Fibroblast of skin of right quadriceps (primary cell): ENCODE data around the gene FILIP1L.

ENCODE experiments used
- DNase-seq: peaks from one replicate; pipeline ENCODE4 v3.0.0-alpha.2; 2013

The FILIP1L gene

DNA sequence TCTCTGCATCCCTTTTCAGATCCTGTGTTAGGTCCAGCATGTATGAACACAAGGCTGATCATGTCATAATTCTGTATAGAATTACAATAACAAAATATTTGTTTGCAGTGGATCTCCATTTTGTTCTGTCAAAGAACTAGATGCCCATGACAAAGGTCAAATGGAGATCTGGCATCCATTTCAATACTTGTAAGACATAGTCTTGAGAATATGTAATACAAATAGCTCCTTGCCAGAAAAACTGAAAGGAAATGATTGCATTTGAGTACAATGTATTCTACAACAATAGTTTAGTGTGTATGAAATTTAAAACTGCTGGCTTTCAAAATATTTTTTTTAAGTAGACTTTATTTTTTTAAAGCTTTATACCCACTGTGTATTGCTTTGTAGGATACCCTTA is 195.6 kb downstream of the FILIP1L start:
- DNase-seq = no peak

DNA sequence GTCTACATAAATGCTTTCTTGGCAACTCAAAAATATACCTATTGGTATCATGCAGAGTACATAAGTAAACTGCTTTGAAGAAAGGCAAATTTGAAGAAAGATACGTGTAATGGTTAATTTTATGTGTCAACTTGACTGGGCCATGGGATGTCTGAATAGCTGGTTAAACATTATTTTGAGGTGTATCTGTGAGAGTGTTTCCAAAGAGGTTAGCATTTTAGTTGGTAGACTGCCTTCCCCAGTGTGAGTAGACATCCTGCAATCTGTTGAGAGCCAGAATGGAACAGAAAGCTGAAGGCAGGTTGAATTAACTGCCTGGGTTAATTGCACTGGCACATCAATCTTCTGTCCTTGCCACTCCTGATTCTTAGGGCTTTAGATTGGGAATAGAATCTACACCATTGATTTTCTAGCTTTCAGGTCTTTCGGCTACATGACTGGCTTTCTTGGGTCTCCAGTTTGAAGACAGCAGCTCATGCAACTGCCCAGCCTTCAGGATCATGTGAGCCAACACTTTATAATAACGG is 198.3 kb downstream of the FILIP1L start:
- DNase-seq = no peak

DNA sequence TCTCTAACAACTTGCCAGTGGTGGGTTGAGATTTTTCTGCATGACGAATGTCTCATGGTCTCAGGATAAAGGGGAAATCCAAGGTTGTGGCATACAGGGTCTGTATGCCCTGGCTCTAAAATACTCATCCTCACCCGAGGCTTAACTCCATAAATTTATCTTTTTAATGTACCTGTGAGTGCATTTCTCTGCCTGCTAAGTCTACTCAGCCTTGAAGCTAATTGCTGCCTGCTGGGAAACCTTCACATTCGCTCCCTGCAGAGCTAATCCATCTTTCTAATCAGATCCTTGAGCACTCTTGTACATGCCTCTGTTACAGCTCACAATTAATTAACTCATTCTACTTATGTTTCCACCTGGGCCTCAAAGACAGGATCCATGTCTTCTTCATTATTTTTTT is 202.9 kb downstream of the FILIP1L start:
- no peak for DNase-seq

DNA sequence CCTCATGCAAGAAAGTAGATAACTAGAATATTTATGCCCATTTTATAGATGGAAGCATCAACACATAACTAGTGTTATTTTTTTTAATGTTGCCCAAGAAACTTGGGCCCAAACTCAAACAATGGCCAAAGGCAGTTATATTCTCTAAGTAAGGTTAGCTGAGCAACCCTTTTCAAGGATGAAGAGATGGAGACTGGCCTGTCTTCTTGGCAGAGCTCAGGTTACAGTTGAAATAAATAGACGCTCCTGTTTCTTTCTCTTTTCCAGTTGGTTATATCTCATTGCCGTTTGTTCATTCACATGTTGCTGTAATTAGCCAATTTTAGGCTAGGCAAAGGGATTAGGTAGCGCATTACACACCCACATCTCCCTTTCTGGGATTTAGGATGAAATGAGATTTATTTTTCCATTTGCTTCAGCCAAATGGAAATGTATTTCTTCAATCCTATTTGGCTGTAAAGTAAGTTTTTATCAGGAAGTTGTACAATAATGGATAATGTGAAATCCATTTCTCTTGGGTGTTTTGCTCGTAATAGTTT is 203.5 kb downstream of the FILIP1L start:
- no peak for DNase-seq

DNA sequence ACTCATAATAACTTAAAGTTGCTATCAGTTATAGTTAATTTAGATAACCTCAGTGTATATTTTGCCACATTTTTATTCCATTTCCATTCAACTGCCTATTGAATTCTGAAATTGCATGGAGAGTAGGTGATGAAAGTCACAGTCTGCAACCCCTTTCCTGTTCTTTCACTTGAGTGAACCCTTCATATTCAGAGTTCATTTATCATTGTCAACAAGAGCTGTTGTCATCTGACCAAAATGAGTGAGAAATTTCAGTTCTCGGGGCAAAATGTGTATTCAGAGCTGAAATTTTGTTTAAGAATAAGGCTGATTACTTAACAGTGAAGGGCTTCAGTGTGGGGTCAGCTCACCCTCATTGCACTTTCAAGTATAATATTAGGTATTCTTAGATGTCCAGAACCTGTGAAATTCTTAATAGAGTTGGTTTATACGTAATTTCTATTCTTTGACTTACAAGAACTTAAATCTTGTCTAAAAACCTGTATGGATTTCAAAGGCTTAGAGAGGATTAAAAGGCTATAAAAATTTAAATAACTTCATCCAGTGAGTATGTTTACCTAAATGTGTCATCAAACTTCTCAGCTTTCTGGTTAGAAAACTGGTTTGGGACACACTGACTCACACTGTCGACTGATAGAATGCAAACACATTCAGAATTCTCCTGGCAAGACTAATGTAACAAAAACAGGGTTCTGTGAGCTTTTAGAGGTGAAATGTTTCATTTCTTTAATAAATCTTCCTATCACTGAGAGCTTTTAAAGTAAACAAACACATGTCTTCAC is 204.4 kb downstream of the FILIP1L start:
- peak; percentile 88 for DNase-seq

DNA sequence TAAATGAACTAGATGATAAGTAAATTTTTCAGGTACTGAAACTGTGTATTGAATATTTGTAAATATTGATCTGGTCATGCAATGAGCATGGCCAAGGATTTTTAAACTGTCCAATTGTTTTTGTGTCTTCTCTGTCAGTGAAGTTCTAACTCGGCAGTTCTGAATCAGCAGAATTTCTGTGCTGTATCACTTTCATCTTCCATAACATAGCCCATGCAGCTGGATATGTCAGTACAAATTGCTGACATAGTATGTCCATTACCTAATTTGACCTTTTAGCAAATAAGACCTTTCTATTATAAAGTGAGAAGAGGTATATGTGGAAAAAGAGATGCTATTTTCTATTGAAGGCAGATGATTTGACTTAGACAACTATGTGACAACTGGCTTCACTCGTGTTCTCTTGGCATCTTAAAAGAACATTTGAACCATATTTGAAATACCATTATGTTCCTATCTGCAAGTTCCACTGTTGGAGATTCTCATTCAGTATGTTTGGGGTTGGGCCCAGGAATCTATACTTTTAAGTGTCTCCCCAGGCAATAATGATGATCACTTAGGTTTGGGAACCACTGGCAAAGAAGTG is 206.2 kb downstream of the FILIP1L start:
- DNase-seq = no peak

DNA sequence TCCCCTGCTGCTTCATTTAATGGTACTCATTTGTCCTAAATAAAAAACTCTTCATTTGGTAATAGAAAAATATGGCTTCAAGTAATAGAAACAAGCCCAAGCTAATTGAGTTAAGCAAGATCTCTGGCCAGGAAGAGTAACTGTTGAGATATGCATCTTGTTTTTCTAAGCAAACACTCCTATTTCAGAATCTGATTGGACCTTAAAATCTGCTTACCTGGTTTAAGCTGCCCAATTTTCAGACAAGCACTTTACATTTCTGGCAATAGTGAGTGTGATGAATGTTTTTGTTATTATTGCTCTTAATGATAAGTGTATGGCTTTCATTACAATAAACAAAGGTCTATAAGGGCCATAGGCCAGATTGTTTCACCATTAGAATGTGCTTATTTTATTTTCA is 210.4 kb downstream of the FILIP1L start:
- no peak for DNase-seq

DNA sequence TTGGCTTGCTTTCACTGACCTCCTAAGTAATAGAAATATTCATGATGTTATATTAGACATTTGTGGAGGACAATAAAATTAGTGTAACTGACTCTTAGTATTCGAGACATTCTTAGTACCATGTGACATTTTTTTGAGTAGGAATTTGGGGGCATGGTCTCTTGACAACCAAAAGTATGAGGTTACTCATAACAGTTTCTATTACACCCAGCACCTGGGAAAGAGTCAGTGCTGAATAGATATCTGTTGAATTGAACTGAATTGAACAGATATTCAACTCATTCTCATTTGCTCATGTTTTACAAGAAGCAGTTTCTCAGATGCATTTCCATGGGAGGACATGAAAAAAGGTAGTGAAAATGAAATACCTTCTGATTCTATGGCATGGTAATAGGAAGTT is 212.2 kb downstream of the FILIP1L start:
- peak; percentile 48 for DNase-seq

DNA sequence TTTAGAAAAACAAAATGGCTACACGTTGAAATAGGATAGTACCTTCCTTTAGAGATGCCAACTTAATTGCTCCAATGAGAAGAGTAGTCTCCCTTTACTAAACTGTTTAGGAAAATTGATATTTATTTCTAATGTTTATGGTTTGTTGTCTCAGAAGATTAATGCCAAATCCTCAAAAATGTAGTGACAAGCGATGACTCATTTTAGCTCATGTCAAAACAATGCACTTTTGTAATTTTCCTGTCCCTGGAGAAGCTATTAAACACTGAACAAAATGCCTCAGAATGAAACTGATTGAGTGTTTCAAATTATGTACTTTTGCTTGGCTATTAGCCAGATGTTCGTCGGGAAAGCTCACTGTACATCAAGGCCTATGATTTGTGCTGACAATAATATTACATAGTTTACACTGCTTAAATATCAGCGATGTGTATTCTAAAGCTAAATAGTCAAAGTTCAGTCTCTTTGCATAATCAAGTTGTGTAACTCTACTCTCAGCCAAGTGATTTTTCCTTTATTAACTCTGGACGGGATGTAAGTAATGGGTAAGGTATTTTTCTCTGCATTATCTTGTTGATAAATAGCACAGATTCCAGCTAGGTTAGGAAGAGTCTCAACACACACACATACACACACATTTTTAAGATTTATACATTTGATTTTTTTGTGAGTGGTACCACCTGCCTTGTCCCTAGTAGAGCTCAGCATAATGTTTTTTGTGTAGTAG is 212.9 kb downstream of the FILIP1L start:
- DNase-seq = peak; percentile 98

DNA sequence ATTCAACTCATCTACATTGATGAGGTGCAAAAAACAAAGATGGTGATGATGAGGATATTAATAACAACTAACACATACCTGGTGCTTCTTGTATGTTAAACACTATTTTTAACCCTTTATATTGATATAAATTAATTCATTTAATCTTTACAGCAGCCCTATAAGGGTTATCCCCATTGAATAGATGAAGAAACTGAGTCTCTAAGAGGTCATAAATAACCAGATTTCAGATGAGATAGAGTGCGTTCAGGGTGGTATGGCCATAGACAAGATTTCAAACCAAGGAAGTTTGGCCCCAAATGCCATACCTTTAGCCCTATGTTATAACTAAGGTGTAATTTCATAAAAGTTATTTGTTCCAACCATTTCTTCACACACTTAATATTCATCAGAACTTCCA is 214.1 kb downstream of the FILIP1L start:
- DNase-seq = no peak

DNA sequence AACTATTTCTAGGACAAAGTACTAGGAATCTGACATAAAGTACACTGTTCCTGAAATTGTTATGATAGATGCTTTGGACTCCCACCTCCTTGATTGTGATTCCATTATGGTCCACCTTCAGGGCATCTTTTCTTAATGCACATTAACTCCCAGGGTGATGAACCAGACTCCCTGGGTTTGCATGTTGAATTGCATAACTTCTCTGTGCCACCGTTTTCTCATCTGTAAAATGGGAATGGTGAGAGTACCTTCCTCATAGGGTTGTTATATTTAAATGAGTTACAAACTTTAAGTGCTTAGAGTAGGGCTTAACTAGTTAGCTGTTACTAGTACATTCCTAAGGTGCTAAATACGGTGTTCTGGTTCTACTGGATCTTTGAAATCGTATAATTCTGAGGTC is 214.7 kb downstream of the FILIP1L start:
- DNase-seq = no peak

DNA sequence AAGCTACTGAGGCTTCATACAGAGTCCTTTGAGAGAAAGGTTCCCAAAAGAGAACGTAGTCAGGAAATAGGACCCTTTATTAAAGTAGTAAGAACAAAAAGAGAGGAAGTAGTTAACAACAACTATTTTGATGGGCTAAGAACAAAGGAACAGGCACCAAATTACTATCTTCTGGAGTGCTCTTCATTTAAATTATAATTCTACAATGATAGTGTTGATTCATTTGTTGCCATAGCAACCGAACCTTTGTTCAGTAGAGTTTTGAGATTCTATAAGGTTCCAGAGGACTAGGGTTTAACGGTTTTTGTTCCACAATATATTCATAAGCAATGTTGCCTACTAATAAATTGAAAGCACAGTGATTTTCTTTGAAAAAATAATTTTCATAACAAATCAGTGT is 217.8 kb downstream of the FILIP1L start:
- DNase-seq = no peak

DNA sequence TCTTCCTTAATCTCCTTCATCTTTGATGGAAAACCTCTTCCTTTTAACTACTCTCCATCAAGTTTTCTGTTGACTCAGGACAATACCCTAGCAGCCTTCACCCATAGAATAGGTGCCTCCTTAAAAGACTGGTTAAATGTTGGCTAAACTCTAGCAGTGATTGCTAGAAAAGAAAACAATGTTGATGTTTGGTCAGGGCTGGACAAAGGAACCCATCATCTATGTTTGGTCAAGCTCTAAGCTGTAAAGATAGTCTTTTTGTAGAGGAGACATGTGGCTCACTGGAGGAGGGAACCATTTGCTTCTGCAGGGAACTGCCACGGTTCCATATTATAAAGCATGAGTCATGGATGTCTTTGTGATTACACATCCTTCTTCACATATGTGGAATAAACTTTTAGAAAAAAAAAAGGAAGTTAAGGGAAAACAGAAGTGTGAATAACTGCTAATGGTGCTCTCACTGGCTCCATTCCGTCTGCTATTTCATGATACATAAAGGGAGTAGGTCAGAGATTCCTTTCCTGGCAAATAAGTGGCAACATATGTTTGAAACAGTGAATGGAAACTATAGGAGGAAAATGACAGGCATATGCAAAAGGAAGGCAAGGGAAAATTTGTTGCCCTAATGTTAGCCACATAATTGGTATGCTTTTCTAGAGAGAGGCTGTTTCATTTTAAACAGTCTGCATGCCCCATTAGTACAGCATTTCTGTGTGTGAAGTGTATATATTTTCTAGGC is 218.4 kb downstream of the FILIP1L start:
- DNase-seq = peak; percentile 99

DNA sequence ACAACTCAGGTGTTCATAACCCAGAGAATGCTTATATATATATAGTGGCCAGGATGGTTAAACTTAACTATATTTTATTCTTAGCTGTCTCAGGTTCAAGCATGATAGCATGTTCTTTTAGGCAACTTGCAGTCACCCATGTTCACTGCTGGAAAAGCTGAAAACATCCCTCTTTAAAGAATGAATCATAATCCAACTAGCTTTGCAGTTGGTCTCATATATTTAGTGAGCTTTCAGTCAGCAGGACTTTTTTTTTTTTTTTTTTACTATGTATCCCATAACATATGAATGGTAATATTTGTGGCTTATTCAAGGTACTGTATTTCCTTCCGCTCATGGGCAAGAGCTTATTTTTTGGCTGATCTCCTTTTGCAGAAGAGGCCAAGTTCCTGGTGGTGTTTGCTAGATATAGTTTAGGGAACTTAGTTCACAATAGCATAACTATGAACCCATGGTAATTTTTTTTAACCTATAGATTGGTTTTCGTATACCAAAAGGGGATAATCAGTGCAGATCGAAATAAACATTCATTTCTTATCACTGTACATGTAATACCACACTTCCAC is 219.1 kb downstream of the FILIP1L start:
- peak; percentile 69 for DNase-seq

DNA sequence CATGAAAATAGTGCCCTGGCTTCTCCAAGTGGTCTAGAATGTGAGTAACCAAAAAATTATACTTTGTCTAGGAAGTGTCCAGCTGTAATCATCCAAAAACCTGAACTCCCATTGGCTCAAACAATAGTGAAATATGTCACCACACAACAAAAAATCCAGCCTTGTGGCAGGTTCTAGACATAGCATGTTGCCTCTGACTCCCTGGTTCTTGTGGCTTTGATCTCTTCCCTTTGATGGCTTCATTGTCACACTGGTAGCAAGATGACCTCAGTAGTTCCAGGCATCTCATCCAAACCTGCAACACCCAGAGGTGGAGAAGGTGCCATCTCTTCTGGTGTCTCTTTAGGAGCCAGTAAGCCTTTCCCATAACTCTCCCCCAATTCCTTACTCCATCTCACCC is 222.0 kb downstream of the FILIP1L start:
- DNase-seq = no peak

DNA sequence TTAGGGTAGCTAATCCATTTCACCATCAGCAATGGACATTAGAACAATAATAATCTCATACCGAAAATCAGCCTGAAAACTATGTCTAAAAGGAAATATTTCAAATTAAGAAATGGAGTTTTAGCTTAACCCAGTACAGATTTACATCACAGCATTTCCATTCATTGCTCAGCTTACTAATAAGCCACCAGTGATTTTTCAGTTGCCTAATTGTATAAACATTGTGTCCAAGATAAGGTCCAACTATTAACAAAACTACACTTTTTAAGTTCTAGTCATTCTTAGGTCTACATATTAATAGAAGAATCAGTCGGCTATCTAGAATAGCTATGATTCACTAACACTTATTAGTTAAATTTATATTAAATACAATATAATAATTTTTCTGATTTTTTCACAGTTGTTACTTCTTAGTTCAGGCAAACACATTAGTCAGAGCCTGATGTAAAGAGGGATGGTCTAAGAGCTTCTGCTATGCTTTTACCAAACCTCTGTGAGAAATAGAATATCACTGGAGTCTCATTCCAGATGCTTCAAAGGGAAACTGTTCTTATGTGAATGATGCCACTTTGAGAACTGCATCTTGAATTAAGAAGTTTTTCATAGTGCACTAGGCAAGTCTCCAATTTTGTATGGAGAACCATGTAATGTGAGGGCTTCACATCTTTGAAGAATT is 222.6 kb downstream of the FILIP1L start:
- DNase-seq = no peak

DNA sequence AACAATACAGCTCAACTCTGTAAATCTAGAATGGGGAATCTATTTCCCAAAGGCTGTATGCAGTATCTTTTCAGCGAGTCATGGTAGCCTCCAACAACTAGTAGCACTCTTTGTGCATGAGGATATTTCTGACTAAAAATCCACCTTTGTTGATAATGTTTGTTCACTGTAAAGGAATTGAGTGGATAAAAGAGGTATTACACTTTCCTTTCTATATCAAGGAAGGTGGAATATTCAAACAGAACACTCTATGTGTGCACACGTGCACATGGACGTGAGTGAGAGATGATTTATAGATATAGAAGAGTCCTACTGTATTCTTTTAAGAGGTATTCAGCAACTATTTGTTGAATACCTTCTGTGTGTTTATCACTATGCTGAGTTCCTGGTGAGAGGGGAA is 228.4 kb downstream of the FILIP1L start:
- DNase-seq = no peak

DNA sequence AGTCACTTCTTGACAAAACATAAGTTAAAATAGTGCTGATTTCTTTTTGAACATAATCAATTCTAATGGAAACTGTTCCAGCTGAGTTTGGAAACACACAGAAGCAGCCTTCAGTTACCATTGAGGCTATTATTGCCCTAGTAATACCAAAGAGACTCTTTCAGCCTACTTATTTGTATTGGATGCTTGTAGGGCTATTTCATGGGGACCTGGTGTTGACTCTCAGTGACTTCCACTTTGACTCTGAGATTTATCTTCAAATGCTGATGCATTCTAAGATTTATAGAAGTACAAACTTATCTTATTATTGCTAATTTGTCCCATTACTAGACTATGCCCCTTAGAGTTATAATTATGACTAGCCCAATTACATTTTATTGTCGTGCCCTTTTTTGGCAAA is 229.2 kb downstream of the FILIP1L start:
- DNase-seq = no peak

DNA sequence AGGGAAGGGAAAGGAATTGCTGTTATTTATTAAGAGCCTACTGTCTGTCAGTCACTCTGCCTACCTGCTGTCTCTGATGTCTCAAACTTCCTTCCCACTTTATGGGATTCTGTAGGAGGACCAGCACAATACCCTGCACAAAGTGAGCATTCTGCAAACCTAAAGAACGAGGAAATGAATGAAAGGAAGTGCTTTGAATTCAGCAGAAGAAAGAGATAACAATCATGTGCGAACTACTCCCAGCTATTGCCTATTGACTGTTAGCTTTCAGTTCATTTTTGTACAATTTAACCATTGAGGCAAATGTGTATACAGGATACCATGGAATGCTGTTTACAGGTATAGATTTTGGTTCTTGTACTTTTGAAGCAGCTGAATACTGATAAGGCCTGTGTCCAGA is 229.8 kb downstream of the FILIP1L start:
- DNase-seq = no peak

DNA sequence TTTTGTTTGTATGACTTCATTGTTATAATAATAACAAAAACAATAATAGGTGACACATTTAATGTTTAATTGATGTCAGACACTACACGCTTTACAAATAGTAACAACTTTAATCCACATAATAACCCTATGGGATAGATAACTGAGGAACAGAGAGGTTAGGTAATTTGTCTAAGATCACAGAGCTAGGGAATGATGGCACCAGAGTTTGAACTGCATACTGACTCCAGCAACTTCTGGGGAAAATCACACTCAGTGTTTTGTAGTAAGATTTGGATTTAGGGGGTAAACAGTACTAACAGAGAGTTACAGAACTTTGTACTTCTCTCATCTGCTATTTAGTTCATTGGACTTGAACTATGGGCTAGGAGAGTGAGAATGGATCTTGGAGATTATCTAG is 230.6 kb downstream of the FILIP1L start:
- DNase-seq = no peak

DNA sequence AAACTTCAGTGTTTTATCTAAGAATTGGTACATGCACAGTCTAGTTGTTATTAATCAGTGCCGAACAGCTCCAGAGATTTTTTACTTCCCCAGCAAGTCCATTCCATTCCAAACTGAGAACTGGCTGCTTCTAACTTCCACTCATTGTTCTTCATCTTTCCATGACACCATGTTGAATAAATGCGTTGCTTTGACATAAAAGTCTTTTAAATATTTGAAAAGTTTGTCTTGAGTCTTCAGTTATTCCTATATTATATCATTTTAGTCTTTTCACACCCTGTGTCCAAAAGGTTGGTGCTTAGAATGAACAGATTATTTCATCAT is 231.2 kb downstream of the FILIP1L start:
- no peak for DNase-seq
